Measurements from ENCODE around the gene HOXC13. TPM values are rescaled to one million over a fixed set of nuclear protein-coding genes. Genes with fewer than 3 reads are reported as not detected.

The HOXC13 gene
- total and polyA plus RNA-seq, 9 of the 15 experiments (the other 6 are each of a cell fraction or from before 2014, with no cell fraction given) = 0.03 to 0.29 (median 0.17) TPM; not detected in 2

GRCh38 chr12:53995002-53995377 is 56.4 kb downstream of the HOXC13 start (continued):
- TF ChIP-seq RERE (CRISPR knock-in tag; IDR thresholded peaks at IDR 0.05; ENCODE audit: borderline replicate concordance) (0 out of 2 replicates have a peak, but pooled peaks have one; percentile 26), MLLT1 (IDR thresholded peaks at IDR 0.05) (peak in 1 of 2 experiments; percentile 7; a peak in 1 of 4 replicates), CTCF (IDR thresholded peaks at IDR 0.05 in 2 of 3, conservative IDR thresholded peaks at IDR 0.05 in 1 of 3; ENCODE audit: insufficient read depth in 2 of 3, low read depth in 1 of 3, low read length in 3 of 3) (0 out of 6 replicates have a peak, but pooled peaks of 1 of the 3 experiments have one; percentile 4), YY1 (IDR thresholded peaks at IDR 0.05; ENCODE audit: borderline replicate concordance in 1 of 3, control insufficient read depth in 1 of 3, extremely low read depth in 1 of 3, insufficient read depth in 3 of 3, insufficient read length in 1 of 3, insufficient replicate concordance in 2 of 3, low read depth in 1 of 3, low read length in 2 of 3) (no peak), ETS1 (conservative IDR thresholded peaks at IDR 0.05; ENCODE audit: control insufficient read depth, low read depth, low read length) (0 out of 2 replicates have a peak, but pooled peaks have one; percentile 9)

All from K562 (cell line).